IPS DF 6.9 (cell line): ENCODE measurements around the gene GHRH.

ENCODE experiments used
- DNase-seq: peaks from one replicate; pipeline ENCODE4 v3.0.0-alpha.2; 2013; ENCODE audit warnings: low read depth, low spot score
- H3K27ac ChIP-seq: one replicate; pipeline ENCODE4 v1.5.1; 2013; ENCODE audit warnings: low read length, control low read depth
- H3K27me3 ChIP-seq: 2 replicates; pipeline ENCODE4 v1.6.1; 2013; ENCODE audit warnings: mild to moderate bottlenecking, low read length; ENCODE audit not compliant: control insufficient read depth, insufficient read depth
- H3K36me3 ChIP-seq: 2 replicates; pipeline ENCODE4 v1.6.1; 2013; ENCODE audit warnings: low read length; ENCODE audit not compliant: control insufficient read depth, insufficient read depth
- H3K4me1 ChIP-seq: 2 replicates; pipeline ENCODE4 v1.6.1; 2013; ENCODE audit warnings: low read length; ENCODE audit not compliant: control insufficient read depth, insufficient read depth
- H3K4me3 ChIP-seq: 2 replicates; pipeline ENCODE4 v1.5.1; 2013; ENCODE audit warnings: mild to moderate bottlenecking, low read length
- H3K9me3 ChIP-seq: 2 replicates; pipeline ENCODE4 v1.6.1; 2013; ENCODE audit warnings: low read length, inconsistent platforms; ENCODE audit not compliant: control insufficient read depth, insufficient read depth
- WGBS: extraction: QIAGEN DNeasy Blood & Tissue Kit; methylation state at CpG from one replicate; pipeline ENCODE4 v1.1.7; 2013; ENCODE audit warnings: mixed read lengths, missing lambda C conversion rate; ENCODE audit not compliant: insufficient read length, insufficient coverage; 5-methylcytosine and 5-hydroxymethylcytosine counted together

The GHRH gene

DNA sequence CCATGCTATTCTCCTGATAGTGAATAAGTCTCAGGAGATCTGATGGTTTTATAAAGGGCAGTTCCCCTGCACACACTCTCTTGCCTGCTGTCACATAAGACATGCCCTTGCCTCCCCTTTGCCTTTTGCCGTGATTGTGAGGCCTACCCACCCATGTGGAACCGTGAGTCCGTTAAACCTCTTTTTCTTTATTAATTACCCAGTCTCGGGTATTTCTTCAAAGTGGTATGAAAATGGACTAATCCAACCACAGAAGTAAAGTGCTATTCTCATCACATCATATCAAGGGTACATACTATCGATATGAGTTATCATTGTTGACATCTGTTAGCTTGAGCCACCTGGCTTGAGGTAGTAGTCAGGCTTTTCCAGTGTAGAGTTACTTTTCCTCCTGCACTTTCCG lies 30.1 kb upstream of the GHRH start:
- no CpG with 5 or more reads among the region's 6 CpGs for WGBS
- no peak overlapping the region for H3K27ac ChIP-seq
- H3K9me3 ChIP-seq: no peaks in the 10 kb centered on the region
- DNase-seq: no peak
- no peaks in the 10 kb centered on the region for H3K36me3 ChIP-seq
- no peak overlapping the region for H3K4me3 ChIP-seq
- no peaks in the 10 kb centered on the region for H3K27me3 ChIP-seq
- no peaks in the 10 kb centered on the region for H3K4me1 ChIP-seq

DNA sequence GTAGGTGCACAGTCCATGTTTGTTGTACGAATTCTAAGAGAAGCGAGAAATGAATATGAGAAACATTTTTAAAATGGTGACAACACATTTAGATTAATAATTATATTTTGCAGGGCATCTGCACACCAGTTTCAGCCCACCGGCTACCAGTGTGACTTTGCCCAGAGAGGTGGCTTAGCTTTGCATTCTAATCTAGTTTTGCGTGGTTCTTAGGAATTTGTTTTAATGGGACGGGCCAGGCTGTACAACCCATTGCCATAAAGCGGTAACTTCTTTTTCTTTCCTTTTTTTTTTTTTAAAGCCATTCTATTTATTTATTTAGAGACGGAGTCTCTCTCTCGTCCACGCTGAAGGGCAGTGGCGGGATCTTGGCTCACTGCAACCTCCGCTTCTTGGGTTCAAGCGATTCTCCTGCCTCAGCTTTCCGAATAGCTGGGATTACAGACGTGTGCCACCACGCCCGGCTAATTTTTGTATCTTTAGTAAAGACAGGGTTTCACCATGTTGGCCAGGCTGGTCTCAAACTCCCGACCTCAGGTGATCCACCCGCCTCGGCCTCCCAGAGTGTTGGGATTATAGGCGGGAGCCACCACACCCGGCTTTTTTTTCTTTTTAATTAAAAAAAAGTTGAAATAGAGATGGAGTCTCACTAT lies 28.7 kb upstream of the GHRH start:
- peak overlapping the region; percentile 88; the same call in 1 of the 2 replicates for H3K4me3 ChIP-seq
- H3K4me1 ChIP-seq: no peaks in the 10 kb centered on the region
- H3K27me3 ChIP-seq: no peaks in the 10 kb centered on the region
- WGBS: no CpG with 5 or more reads among the region's 21 CpGs
- DNase-seq: no peak
- no peak overlapping the region for H3K27ac ChIP-seq
- no peaks in the 10 kb centered on the region for H3K36me3 ChIP-seq
- H3K9me3 ChIP-seq: no peaks in the 10 kb centered on the region

DNA sequence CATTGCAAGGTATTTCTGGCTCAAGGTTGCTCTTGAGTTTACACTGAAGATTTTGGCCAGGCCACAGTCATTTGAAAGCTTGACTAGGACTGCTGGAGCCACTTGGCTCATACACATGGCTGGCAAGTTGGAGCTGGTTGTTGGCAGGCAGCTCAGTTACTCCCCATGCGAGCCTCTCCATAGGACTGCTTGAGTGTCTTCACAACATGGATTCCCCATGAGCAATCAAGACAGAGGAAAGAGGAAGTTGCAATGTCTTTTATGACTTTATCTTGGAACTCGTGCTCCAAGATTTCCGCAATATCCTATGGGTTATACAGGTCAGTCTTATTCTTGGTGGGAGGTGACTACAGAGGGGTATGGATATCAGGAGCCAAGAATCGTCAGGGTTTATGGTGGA lies 26.5 kb upstream of the GHRH start:
- Histone ChIP-seq H3K27me3 (no peaks in the 10 kb centered on the region), H3K4me1 (no peaks in the 10 kb centered on the region), H3K36me3 (no peaks in the 10 kb centered on the region), H3K4me3 (no peak overlapping the region), H3K27ac (no peak overlapping the region), H3K9me3 (no peaks in the 10 kb centered on the region)
- no peak for DNase-seq
- no CpG with 5 or more reads among the region's 4 CpGs for WGBS

DNA sequence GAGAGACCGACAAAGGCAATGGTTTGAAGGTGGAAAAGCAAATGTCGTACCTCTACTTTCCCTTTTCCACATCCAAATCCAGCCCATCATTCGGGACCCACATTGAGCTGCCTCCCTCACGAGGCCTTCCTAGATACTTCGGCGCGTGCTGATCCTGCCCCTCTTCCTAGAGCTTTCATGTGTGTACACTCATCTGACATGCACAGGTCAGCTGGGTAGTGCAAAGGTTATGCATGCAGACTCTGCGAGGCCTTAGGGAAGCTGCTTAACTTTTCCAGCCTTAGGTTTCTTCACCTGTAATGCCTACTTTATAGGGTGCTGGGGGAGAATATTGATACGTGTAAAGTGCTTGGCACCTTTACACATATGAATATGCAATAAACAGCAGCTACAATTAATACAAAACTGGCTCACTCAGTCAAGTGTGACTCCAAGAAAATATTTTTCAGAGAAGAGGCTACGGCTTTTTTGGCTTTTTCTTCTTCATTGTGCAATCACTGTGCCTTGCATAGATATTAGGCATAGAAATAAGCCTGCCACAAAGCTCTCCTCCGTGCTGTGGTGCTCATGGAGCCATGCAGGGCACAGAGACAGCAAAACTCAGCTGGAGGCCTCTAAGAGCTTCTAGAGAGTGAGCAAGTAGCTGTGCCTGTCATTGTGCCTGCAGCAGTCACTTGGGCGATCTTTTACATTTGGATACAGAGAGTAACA lies 24.2 kb upstream of the GHRH start:
- H3K9me3 ChIP-seq: no peaks in the 10 kb centered on the region
- H3K36me3 ChIP-seq: no peaks in the 10 kb centered on the region
- DNase-seq: no peak
- no CpG with 5 or more reads among the region's 12 CpGs for WGBS
- H3K4me3 ChIP-seq: no peak overlapping the region
- H3K27me3 ChIP-seq: no peaks in the 10 kb centered on the region
- H3K27ac ChIP-seq: no peak overlapping the region
- H3K4me1 ChIP-seq: no peaks in the 10 kb centered on the region

DNA sequence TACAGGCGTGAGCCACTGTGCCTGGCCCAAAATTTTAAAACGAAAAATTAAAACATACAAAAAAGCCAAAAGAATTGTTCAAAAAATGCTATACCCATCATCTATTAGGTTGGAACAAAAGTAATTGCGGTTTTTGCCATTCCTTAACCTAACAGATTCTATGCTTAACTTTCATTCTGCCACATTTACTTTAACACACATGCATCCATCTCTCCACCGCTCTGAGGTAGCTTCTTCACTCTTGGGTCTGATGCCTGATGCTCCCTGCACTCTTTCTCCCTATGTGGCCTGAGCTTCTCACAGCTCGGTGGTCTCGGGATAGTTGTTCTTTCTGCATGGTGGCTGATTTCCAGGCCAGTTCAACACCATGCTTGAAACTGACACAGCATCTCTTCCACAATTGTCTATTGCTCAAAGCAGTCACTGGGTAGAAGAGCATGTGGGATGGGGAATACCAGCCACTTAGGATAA lies 23.1 kb upstream of the GHRH start:
- no peak overlapping the region for H3K27ac ChIP-seq
- H3K4me1 ChIP-seq: no peaks in the 10 kb centered on the region
- H3K27me3 ChIP-seq: no peaks in the 10 kb centered on the region
- no CpG with 5 or more reads among the region's 6 CpGs for WGBS
- DNase-seq: no peak
- no peaks in the 10 kb centered on the region for H3K9me3 ChIP-seq
- no peak overlapping the region for H3K4me3 ChIP-seq
- H3K36me3 ChIP-seq: no peaks in the 10 kb centered on the region

DNA sequence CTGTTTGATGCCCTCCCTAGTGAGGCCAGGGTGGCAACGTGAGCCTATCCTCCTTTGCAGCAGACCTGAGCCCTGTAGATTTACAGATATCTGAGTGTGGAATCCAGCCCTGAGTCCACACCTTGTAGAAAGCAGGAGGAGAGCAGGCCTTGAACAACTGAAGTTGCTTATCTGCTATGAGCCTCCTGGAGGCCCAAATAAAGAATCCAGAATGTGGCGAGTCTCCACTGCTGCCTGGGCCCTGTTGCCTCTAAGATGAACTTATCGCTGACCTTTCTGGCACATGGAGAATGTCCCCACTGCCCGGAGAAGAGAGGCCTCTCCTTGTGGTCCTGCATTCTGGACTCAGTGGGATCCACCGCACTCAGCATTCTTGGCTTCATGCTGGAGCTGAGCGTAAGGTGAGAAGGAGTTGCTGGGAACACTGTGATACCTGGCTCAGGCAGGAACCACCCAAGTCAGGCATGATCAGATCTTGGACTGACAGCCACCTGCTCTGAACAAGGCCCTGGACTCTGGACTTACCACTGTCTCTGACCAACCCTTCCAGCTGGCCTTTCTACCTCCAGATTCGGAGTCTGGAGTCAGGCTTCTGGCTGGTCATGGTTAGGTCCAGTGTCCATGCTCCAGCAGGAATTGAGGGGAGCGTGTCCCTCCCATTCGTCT lies 22.0 kb upstream of the GHRH start:
- Histone ChIP-seq H3K27ac (no peak overlapping the region), H3K36me3 (no peaks in the 10 kb centered on the region), H3K4me1 (no peaks in the 10 kb centered on the region), H3K9me3 (no peaks in the 10 kb centered on the region), H3K27me3 (no peaks in the 10 kb centered on the region), H3K4me3 (no peak overlapping the region)
- no CpG with 5 or more reads among the region's 9 CpGs for WGBS
- DNase-seq: no peak

DNA sequence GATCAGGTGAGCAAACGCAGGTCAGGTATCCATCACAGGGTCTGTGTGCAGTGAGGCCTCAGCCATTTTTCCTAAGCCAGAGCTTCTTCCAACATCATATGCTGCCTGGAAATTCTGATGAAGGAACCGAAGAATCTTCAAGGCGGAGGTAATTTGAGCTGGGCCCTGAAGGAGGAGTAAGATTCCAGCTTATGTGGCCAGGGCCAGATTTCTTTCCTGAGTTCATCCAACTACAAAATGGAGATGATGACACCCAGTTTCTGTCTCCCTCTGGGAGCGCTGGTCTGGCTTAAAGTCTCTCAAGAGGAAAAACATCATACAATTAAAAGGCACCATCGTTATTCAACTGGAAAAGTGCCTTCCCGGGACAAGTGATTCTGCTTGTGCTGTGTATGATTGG lies 20.9 kb upstream of the GHRH start:
- H3K27ac ChIP-seq: no peak overlapping the region
- WGBS: no CpG with 5 or more reads among the region's 6 CpGs
- no peaks in the 10 kb centered on the region for H3K9me3 ChIP-seq
- no peaks in the 10 kb centered on the region for H3K36me3 ChIP-seq
- DNase-seq: no peak
- H3K4me1 ChIP-seq: no peaks in the 10 kb centered on the region
- H3K4me3 ChIP-seq: no peak overlapping the region
- no peaks in the 10 kb centered on the region for H3K27me3 ChIP-seq

DNA sequence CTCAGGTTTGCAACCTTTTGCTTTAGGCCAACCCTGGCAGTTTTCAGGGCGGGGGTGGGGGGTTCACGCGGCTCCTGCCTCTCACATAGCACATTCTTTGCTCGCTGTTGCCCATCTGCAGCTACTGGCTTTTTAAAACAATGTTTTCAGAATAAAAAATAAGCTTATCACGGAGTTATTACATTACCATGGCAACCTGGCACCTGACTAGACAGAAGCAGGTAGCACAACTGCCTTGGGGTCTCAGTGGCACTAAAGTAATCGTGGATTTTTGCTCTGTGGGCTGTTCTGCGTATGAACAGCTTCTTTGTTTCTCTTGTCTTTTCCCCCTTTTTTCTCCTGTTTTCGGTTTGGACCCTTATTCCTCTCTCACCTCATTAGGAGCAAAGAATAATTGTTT lies 18.8 kb upstream of the GHRH start:
- DNase-seq: no peak
- H3K4me3 ChIP-seq: no peak overlapping the region
- no peaks in the 10 kb centered on the region for H3K9me3 ChIP-seq
- H3K27me3 ChIP-seq: no peaks in the 10 kb centered on the region
- H3K4me1 ChIP-seq: no peaks in the 10 kb centered on the region
- H3K27ac ChIP-seq: no peak overlapping the region
- H3K36me3 ChIP-seq: no peaks in the 10 kb centered on the region
- WGBS: no CpG with 5 or more reads among the region's 8 CpGs

DNA sequence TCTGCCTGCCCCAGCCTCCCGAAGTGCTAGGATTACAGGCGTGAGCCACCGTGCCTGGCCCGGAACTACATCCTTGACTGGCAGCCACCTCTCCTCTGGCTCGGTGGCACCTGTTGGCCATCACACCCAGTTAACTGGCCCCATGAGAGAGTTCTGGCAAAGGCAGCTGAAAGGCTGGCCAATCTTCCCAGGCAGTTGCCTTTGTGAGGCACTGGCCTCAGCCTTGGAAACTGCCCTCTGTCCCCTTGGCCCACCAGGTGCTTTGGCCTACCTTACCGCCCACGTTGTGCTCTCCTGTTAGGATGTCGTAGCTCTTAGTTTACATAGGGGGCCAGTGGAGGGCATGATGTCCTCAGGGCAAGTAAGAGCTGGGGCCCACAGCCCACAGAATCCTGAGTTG lies 18.2 kb upstream of the GHRH start:
- Histone ChIP-seq H3K27me3 (no peaks in the 10 kb centered on the region), H3K4me1 (no peaks in the 10 kb centered on the region), H3K36me3 (no peaks in the 10 kb centered on the region), H3K9me3 (no peaks in the 10 kb centered on the region), H3K27ac (no peak overlapping the region), H3K4me3 (no peak overlapping the region)
- DNase-seq: no peak
- WGBS: no CpG with 5 or more reads among the region's 8 CpGs

DNA sequence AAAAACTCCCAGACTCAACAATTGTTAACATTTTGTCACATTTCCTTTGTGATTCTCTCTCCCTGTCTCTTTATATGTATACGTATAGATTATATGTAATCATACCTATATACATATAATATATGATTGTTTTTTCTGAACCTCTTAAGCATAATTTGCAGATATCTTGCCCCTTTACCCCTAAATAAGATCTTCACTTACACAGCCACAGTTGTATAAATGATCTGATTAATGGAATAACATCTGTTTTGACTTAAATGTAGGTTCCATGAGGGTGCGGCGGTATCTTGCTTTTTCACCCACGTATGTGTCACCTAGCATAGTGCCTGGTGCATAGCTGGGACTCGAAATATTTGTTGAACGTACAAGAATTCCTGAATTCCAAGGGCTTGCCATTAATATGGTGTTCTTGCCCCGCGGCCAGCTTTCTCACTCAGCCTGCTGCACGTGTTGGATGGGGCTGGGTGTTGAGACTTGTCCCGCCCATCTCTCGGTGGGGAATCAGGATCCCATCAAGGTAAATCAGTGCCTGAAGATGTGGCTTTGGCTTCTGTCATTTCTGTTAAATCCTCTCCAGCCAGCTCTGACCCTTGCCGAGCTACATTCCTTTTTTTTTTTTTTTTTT lies 17.5 kb upstream of the GHRH start:
- no peaks in the 10 kb centered on the region for H3K4me1 ChIP-seq
- no peaks in the 10 kb centered on the region for H3K36me3 ChIP-seq
- no peak overlapping the region for H3K27ac ChIP-seq
- DNase-seq: no peak
- H3K9me3 ChIP-seq: no peaks in the 10 kb centered on the region
- no peak overlapping the region for H3K4me3 ChIP-seq
- no CpG with 5 or more reads among the region's 12 CpGs for WGBS
- no peaks in the 10 kb centered on the region for H3K27me3 ChIP-seq
